GM12892 (cell line): ENCODE results near the gene FOXRED2.

ENCODE experiments used
- POLR2A ChIP-seq: IDR thresholded peaks from 2 replicates; pipeline ENCODE4 v1.6.1; 2011; ENCODE audit warnings: low read depth, low read length, control low read depth
- POLR2AphosphoS5 ChIP-seq: IDR thresholded peaks from 2 replicates; pipeline ENCODE4 v1.6.1; 2011; ENCODE audit warnings: low read depth, low read length, control low read depth

- TF ChIP-seq POLR2A, result no peak
- no peak for TF ChIP-seq POLR2AphosphoS5
Observed at GRCh38 chr22:36472689-36473088, 34.2 kb downstream of the FOXRED2 start.
